Smooth muscle cell (in vitro differentiated cells): Measurements from ENCODE around the gene TBC1D8B. TPM values are rescaled to one million over a fixed set of nuclear protein-coding genes. Genes with fewer than 3 reads are reported as not detected.

ENCODE experiments used
- DNase-seq: peaks from one replicate; lab custom pipeline; 2025; ENCODE audit not compliant: unreplicated experiment; lab: John Stamatoyannopoulos, UW
- H2AFZ ChIP-seq: fragments of 200-600 bp; sonication (generic); 2 replicates; pipeline ENCODE4 v1.6.0; 2016; ENCODE audit warnings: antibody characterized with exemption, low read depth, mild to moderate bottlenecking
- H3F3A ChIP-seq: fragments of 200-600 bp; sonication (generic); 2 replicates; pipeline ENCODE4 v1.6.0; 2017; ENCODE audit warnings: antibody characterized with exemption, low read depth
- H3K27ac ChIP-seq: fragments of 200-600 bp; sonication (generic); 2 replicates; pipeline ENCODE4 v1.5.1; 2016; ENCODE audit warnings: low read depth, mild to moderate bottlenecking
- H3K27me3 ChIP-seq: fragments of 200-600 bp; sonication (generic); 2 replicates; pipeline ENCODE4 v1.6.1; 2016; ENCODE audit warnings: low read depth, mild to moderate bottlenecking
- H3K36me3 ChIP-seq: fragments of 200-600 bp; sonication (generic); 2 replicates; pipeline ENCODE4 v1.5.1; 2016; ENCODE audit warnings: low read depth
- H3K4me1 ChIP-seq: fragments of 200-600 bp; sonication (generic); 2 replicates; pipeline ENCODE4 v1.5.1; 2016; ENCODE audit warnings: low read depth
- H3K4me2 ChIP-seq: fragments of 200-600 bp; sonication (generic); 2 replicates; pipeline ENCODE4 v1.6.0; 2016; ENCODE audit warnings: mild to moderate bottlenecking
- H3K4me3 ChIP-seq: fragments of 200-600 bp; sonication (generic); 2 replicates; pipeline ENCODE4 v1.5.1; 2016; ENCODE audit warnings: mild to moderate bottlenecking
- H3K79me2 ChIP-seq: fragments of 200-600 bp; sonication (generic); 2 replicates; pipeline ENCODE4 v1.6.0; 2016; ENCODE audit warnings: low read depth, mild to moderate bottlenecking
- H3K9ac ChIP-seq: fragments of 200-600 bp; sonication (generic); 2 replicates; pipeline ENCODE4 v1.6.0; 2016; ENCODE audit warnings: low read depth
- H3K9me3 ChIP-seq: fragments of 200-600 bp; sonication (generic); replicated peaks from 2 replicates; pipeline ENCODE4 v1.5.1; 2016; ENCODE audit warnings: low read depth
- H4K20me1 ChIP-seq: fragments of 200-600 bp; sonication (generic); 2 replicates; pipeline ENCODE4 v1.6.0; 2016; ENCODE audit warnings: low read depth
- WGBS: methylation state at CpG from one replicate; pipeline ENCODE4 v1.1.7; 2016; ENCODE audit warnings: low lambda C conversion rate; 5-methylcytosine and 5-hydroxymethylcytosine counted together
- polyA plus RNA-seq: library from polyadenylated mRNA; unstranded; fragments of >200 nt; fragmentation: Nextera tagmentation; extraction: Ambion mirVana; gene quantifications from 2 replicates; pipeline ENCODE4 v1.2.1, GENCODE V29; 2016
- total RNA-seq: library from RNA; depleted of rRNA; stranded (reverse); fragments of >200 nt; gene quantifications from 2 replicates; pipeline ENCODE4 v1.2.3, GENCODE V29; 2014
- TF ChIP-seq, protein P1 (sequence below): fragments of 200-600 bp; sonication (generic); IDR thresholded peaks from 2 replicates; pipeline ENCODE4 v1.5.1; 2017; ENCODE audit warnings: borderline replicate concordance, mild to moderate bottlenecking, antibody characterized with exemption; ENCODE audit not compliant: insufficient read depth, poor library complexity, severe bottlenecking

TBC1D8B gene
- total and polyA plus RNA-seq, 2 experiments from 2014 or later: 9.2 to 21.8 TPM

DNA sequence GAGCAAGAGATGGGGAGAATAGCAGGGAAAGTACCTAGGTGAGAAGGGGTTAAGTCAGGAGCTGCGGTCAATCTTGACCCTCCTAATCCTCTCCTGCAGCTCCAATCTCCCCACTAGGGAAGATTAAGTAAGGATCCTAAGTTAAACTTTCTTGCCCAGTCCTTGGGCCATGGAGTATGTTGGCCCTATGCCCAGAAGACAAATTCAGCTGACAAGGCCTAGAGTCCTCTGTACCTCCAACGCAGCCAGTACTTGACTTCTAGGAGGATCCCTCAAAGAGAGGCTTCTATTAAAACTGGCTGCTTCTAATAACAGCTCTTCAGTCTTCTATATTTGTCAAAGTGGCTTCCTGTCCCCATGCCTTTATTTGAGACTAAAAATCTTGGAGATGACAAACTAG lies 119.2 kb downstream of the TBC1D8B start:
- H3K9me3 ChIP-seq: no peaks in the 10 kb centered on the region
- H3F3A ChIP-seq: no peaks in the 10 kb centered on the region
- H3K27ac ChIP-seq: no peak overlapping the region
- H3K4me2 ChIP-seq: no peak overlapping the region
- no peak overlapping the region for H3K9ac ChIP-seq
- 85% methylated on average over 2 of the region's 2 CpGs for WGBS
- DNase-seq: no peak
- H3K4me1 ChIP-seq: peaks cover 5% of the 10 kb centered on the region
- no peak overlapping the region for H3K4me3 ChIP-seq
- no peaks in the 10 kb centered on the region for H3K36me3 ChIP-seq
- no peak overlapping the region for H2AFZ ChIP-seq
- H4K20me1 ChIP-seq: no peaks in the 10 kb centered on the region
- H3K79me2 ChIP-seq: no peaks in the 10 kb centered on the region
- no peaks in the 10 kb centered on the region for H3K27me3 ChIP-seq
- TF ChIP-seq, protein P1, sequence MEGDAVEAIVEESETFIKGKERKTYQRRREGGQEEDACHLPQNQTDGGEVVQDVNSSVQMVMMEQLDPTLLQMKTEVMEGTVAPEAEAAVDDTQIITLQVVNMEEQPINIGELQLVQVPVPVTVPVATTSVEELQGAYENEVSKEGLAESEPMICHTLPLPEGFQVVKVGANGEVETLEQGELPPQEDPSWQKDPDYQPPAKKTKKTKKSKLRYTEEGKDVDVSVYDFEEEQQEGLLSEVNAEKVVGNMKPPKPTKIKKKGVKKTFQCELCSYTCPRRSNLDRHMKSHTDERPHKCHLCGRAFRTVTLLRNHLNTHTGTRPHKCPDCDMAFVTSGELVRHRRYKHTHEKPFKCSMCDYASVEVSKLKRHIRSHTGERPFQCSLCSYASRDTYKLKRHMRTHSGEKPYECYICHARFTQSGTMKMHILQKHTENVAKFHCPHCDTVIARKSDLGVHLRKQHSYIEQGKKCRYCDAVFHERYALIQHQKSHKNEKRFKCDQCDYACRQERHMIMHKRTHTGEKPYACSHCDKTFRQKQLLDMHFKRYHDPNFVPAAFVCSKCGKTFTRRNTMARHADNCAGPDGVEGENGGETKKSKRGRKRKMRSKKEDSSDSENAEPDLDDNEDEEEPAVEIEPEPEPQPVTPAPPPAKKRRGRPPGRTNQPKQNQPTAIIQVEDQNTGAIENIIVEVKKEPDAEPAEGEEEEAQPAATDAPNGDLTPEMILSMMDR: no peak

Other genes starting within 250 kb of the TBC1D8B start
- 3.0 and 7.2 TPM in 2 replicates for gene RADX, start 190.7 kb upstream of the TBC1D8B start, total RNA-seq
- 0.89 and 1.3 TPM in 2 replicates for gene RADX, start 190.7 kb upstream of the TBC1D8B start, polyA plus RNA-seq
- gene RNF128, start 76.0 kb upstream of the TBC1D8B start, total RNA-seq: 22.2 and 26.7 TPM in 2 replicates
- 13.2 and 13.6 TPM in 2 replicates for gene RNF128, start 76.0 kb upstream of the TBC1D8B start, polyA plus RNA-seq
- not detected in 2 replicates for gene RIPPLY1, start 100.7 kb downstream of the TBC1D8B start, total RNA-seq
- gene RIPPLY1, start 100.7 kb downstream of the TBC1D8B start, polyA plus RNA-seq: not detected in 2 replicates
- gene CLDN2, start 117.7 kb downstream of the TBC1D8B start, total RNA-seq: 0.04 TPM in 1 of 2 replicates, not detected in the other
- gene CLDN2, start 117.7 kb downstream of the TBC1D8B start, polyA plus RNA-seq: 0.07 TPM in 1 of 2 replicates, not detected in the other
- 33.8 and 38.6 TPM in 2 replicates for gene MORC4, start 197.5 kb downstream of the TBC1D8B start, total RNA-seq
- gene MORC4, start 197.5 kb downstream of the TBC1D8B start, polyA plus RNA-seq: 22.9 and 27.1 TPM in 2 replicates